Subcutaneous adipose tissue (tissue), 4 donors: ENCODE results near the gene FZD1. TPM values are rescaled to one million over a fixed set of nuclear protein-coding genes. Genes with fewer than 3 reads are reported as not detected.

Source experiments
- CTCF ChIP-seq: fragments of 450-650 bp; IDR thresholded peaks from one replicate; pipeline ENCODE4 v1.5.1; 2016; ENCODE audit warnings: low read depth, mild to moderate bottlenecking, control low read depth, antibody characterized with exemption, moderate library complexity
- total RNA-seq, 4 donors: library from RNA; depleted of rRNA; stranded (reverse); fragments of >200 nt; gene quantifications; one replicate each; pipeline ENCODE4 v1.1.0, GENCODE V29; 2016

Gene FZD1
- total RNA-seq, 4 donors from 2014 or later: 5.7 to 11.9 (median 7.9) TPM

DNA sequence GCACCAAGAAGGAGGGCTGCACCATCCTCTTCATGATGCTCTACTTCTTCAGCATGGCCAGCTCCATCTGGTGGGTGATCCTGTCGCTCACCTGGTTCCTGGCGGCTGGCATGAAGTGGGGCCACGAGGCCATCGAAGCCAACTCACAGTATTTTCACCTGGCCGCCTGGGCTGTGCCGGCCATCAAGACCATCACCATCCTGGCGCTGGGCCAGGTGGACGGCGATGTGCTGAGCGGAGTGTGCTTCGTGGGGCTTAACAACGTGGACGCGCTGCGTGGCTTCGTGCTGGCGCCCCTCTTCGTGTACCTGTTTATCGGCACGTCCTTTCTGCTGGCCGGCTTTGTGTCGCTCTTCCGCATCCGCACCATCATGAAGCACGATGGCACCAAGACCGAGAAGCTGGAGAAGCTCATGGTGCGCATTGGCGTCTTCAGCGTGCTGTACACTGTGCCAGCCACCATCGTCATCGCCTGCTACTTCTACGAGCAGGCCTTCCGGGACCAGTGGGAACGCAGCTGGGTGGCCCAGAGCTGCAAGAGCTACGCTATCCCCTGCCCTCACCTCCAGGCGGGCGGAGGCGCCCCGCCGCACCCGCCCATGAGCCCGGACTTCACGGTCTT lies 1.9 kb downstream of the FZD1 start:
- no peak for TF ChIP-seq CTCF

GRCh38 chr7:91266689-91267090 lies 2.5 kb downstream of the FZD1 start:
- TF ChIP-seq CTCF: no peak

DNA sequence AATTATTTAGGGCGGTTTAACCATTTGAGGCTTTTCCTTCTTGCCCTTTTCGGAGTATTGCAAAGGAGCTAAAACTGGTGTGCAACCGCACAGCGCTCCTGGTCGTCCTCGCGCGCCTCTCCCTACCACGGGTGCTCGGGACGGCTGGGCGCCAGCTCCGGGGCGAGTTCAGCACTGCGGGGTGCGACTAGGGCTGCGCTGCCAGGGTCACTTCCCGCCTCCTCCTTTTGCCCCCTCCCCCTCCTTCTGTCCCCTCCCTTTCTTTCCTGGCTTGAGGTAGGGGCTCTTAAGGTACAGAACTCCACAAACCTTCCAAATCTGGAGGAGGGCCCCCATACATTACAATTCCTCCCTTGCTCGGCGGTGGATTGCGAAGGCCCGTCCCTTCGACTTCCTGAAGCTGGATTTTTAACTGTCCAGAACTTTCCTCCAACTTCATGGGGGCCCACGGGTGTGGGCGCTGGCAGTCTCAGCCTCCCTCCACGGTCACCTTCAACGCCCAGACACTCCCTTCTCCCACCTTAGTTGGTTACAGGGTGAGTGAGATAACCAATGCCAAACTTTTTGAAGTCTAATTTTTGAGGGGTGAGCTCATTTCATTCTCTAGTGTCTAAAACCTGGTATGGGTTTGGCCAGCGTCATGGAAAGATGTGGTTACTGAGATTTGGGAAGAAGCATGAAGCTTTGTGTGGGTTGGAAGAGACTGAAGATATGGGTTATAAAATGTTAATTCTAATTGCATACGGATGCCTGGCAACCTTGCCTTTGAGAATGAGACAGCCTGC lies 3.1 kb downstream of the FZD1 start:
- no peak for TF ChIP-seq CTCF

DNA sequence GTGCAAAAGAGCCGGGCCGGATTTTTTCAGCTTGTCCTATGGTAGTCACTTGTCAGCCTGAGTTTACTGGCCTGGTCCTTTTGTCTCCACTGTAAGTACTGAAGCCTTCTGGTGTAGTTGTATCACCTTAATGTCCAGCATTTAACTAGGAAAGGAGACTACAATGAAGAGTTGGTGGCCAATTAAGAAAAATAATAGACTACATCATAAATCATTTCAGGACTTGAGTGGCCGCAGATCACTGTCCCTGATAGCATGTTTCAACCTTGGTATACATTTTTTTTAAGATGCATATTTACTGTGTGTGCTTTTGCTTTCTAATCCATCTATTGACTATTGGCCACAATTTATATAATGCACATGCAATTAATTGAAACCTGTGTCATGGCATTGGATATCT lies 6.1 kb downstream of the FZD1 start:
- no peak for TF ChIP-seq CTCF

GRCh38 chr7:91276909-91277308 lies 12.7 kb downstream of the FZD1 start:
- TF ChIP-seq CTCF: no peak

DNA sequence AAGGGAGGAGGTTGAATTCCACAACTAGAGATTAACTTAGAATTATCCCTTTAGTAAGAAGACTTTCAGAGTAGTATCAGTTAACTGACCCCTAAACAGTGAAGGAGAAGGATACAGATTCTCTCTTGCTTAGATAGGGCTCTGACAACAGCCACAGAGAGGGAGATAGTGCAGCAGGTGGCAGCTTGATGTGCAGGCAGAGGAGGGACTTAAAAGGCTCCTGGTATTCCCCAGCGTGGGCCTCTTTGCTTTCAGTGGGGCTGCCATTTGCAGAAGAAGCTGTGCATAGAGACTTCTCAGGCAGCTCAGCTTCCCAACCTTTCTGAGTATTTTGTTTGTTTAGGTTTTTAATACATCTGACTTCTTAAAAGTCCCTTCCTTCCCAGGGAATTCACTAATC lies 16.0 kb downstream of the FZD1 start:
- no peak for TF ChIP-seq CTCF

DNA sequence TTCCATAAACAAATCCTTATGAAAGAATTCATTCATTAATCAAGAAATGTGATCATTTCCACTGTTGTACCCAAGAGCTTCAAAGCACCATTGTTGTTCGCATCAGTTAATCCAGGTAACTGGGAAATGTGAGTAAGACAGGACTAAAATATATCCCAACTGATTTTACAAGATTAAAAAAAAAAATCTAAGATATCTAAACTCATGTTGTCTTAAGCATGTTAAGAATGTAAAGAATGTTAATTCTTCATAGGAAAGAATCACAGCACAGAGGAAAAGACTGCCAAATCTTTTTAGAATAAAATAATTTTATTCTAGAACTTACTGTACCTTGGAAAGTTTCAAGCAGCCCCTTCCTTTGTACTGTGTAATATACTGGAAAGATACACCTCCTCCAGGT lies 16.4 kb downstream of the FZD1 start:
- TF ChIP-seq CTCF: no peak
